Measurements from ENCODE around the gene ADI1. TPM values are rescaled to one million over a fixed set of nuclear protein-coding genes. Genes with fewer than 3 reads are reported as not detected.

ADI1 gene
- total RNA-seq, 4 donors from 2014 or later, result 44.1 to 110 (median 78.1) TPM

GRCh38 chr2:3545788-3546478 lies 26.6 kb upstream of the ADI1 start:
- Histone ChIP-seq H3K27me3 (no peaks in the 10 kb centered on the region), H3K36me3 (peaks cover 0 to 83% (median 32%) of the 10 kb centered on the region in 4 donors), H3K4me1 (no peaks in the 10 kb centered on the region), H3K9me3 (no peaks in the 10 kb centered on the region), H3K4me3 (no peak overlapping the region), H3K27ac (no peak overlapping the region)
- DNase-seq, result no peak
- in situ Hi-C loops (cut with MboI; ENCODE audit: low pct_ligation_motif_present in 1 of 4, low pct_unique_long_range_greater_than_20kb in 1 of 4, low sequenced_read_pairs in 3 of 4), result no loop called here
- 77 to 88% methylated on average over 8 to 10 of the region's 10 CpGs for WGBS, 2 donors (ENCODE audit: low coverage in 1 of 2)
- intact Hi-C loops (cut with DNase I; ENCODE audit: low total_unique reads), result no loop called here
- TF ChIP-seq, protein P1, sequence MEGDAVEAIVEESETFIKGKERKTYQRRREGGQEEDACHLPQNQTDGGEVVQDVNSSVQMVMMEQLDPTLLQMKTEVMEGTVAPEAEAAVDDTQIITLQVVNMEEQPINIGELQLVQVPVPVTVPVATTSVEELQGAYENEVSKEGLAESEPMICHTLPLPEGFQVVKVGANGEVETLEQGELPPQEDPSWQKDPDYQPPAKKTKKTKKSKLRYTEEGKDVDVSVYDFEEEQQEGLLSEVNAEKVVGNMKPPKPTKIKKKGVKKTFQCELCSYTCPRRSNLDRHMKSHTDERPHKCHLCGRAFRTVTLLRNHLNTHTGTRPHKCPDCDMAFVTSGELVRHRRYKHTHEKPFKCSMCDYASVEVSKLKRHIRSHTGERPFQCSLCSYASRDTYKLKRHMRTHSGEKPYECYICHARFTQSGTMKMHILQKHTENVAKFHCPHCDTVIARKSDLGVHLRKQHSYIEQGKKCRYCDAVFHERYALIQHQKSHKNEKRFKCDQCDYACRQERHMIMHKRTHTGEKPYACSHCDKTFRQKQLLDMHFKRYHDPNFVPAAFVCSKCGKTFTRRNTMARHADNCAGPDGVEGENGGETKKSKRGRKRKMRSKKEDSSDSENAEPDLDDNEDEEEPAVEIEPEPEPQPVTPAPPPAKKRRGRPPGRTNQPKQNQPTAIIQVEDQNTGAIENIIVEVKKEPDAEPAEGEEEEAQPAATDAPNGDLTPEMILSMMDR (IDR thresholded peaks at IDR 0.05), result no peak
- TF ChIP-seq POLR2AphosphoS5 (IDR thresholded peaks at IDR 0.05) (no peak), POLR2A (IDR thresholded peaks at IDR 0.05) (no peak)

GRCh38 chr2:3543023-3543683 lies 23.8 kb upstream of the ADI1 start:
- Histone ChIP-seq H3K4me1 (no peaks in the 10 kb centered on the region), H3K36me3 (peaks cover 0 to 60% (median 22%) of the 10 kb centered on the region in 4 donors), H3K27ac (no peak overlapping the region), H3K27me3 (no peaks in the 10 kb centered on the region), H3K9me3 (no peaks in the 10 kb centered on the region), H3K4me3 (no peak overlapping the region)
- TF ChIP-seq EP300 (IDR thresholded peaks at IDR 0.05; ENCODE audit: low read depth) (no peak), POLR2AphosphoS5 (IDR thresholded peaks at IDR 0.05) (no peak), POLR2A (IDR thresholded peaks at IDR 0.05) (no peak)
- TF ChIP-seq, protein P1 (IDR thresholded peaks at IDR 0.05), result no peak
- intact Hi-C loops (cut with DNase I; ENCODE audit: low total_unique reads) (no loop called here), in situ Hi-C loops (cut with MboI; ENCODE audit: low pct_ligation_motif_present in 1 of 4, low pct_unique_long_range_greater_than_20kb in 1 of 4, low sequenced_read_pairs in 3 of 4) (no loop called here)
- WGBS, 2 donors (ENCODE audit: low coverage in 1 of 2), result 77% methylated on average over 6 of the region's 6 CpGs; no CpG with 5 or more reads in 1 of the 2 donors
- DNase-seq, result no peak

- H3K36me3 ChIP-seq, result peaks cover 0 to 49% (median 18%) of the 10 kb centered on the region in 4 donors
- TF ChIP-seq POLR2AphosphoS5 (IDR thresholded peaks at IDR 0.05), result no peak
- TF ChIP-seq, protein P1 (IDR thresholded peaks at IDR 0.05), result no peak
- TF ChIP-seq EP300 (IDR thresholded peaks at IDR 0.05; ENCODE audit: low read depth), result no peak
- no peak for TF ChIP-seq POLR2A (IDR thresholded peaks at IDR 0.05)
- no peaks in the 10 kb centered on the region for H3K4me1 ChIP-seq
- WGBS, 2 donors (ENCODE audit: low coverage in 1 of 2), result 88 to 93% methylated on average over 5 of the region's 5 CpGs
- no peak overlapping the region for H3K4me3 ChIP-seq
- in situ Hi-C loops (cut with MboI; ENCODE audit: low pct_ligation_motif_present in 1 of 4, low pct_unique_long_range_greater_than_20kb in 1 of 4, low sequenced_read_pairs in 3 of 4), result no loop called here
- no peaks in the 10 kb centered on the region for H3K9me3 ChIP-seq
- H3K27ac ChIP-seq, result no peak overlapping the region
- no peaks in the 10 kb centered on the region for H3K27me3 ChIP-seq
- intact Hi-C loops (cut with DNase I; ENCODE audit: low total_unique reads), result no loop called here
- DNase-seq, result no peak
Measured at GRCh38 chr2:3542107-3542506, 22.8 kb upstream of the ADI1 start.

DNA sequence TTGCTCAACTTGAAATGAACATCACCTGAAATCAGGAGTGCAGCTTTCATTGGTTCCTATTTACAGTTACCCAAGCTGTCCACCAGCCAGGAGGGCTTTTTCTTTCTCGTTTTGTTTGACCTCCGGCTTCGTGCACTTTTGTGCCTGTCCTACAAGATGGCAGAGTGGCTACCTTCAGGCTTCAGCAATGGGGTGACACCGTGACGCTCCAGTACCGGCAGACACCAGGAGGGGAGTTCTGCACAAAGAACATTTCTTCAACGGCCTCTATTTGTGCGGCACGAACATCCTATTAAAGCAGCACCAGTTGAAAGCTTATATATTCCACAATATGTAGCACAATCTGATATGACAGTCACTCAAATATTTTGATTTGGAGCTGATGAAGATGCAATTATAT lies 20.5 kb upstream of the ADI1 start:
- in situ Hi-C loops (cut with MboI; ENCODE audit: low pct_ligation_motif_present in 1 of 4, low pct_unique_long_range_greater_than_20kb in 1 of 4, low sequenced_read_pairs in 3 of 4) (no loop called here), intact Hi-C loops (cut with DNase I; ENCODE audit: low total_unique reads) (no loop called here)
- no peak overlapping the region for H3K27ac ChIP-seq
- no peaks in the 10 kb centered on the region for H3K27me3 ChIP-seq
- peaks cover 0 to 11% (median 6%) of the 10 kb centered on the region in 4 donors for H3K4me1 ChIP-seq
- no peak for DNase-seq
- no peak overlapping the region for H3K4me3 ChIP-seq
- no peak for TF ChIP-seq EP300 (IDR thresholded peaks at IDR 0.05; ENCODE audit: low read depth)
- TF ChIP-seq, protein P1 (IDR thresholded peaks at IDR 0.05), result no peak
- TF ChIP-seq POLR2AphosphoS5 (IDR thresholded peaks at IDR 0.05), result no peak
- TF ChIP-seq POLR2A (IDR thresholded peaks at IDR 0.05), result no peak
- H3K9me3 ChIP-seq, result no peaks in the 10 kb centered on the region
- peaks cover 0 to 26% (median 7%) of the 10 kb centered on the region in 4 donors for H3K36me3 ChIP-seq
- WGBS, 2 donors (ENCODE audit: low coverage in 1 of 2), result 85 to 100% methylated on average over 3 to 9 of the region's 9 CpGs

All from transverse colon (tissue), 4 donors.